ENCODE measurements around the gene NAP1L1.

GRCh38 chr12:76042147-76042546 lies 42.3 kb downstream of the NAP1L1 start:
- no peak for TF ChIP-seq CTCF (IDR thresholded peaks at IDR 0.05)
- TF ChIP-seq EZH2phosphoT487 (IDR thresholded peaks at IDR 0.05), result no peak
- no peak for TF ChIP-seq EZH2 (IDR thresholded peaks at IDR 0.05)
